ENCODE data around the gene NPVF.

NPVF gene

DNA sequence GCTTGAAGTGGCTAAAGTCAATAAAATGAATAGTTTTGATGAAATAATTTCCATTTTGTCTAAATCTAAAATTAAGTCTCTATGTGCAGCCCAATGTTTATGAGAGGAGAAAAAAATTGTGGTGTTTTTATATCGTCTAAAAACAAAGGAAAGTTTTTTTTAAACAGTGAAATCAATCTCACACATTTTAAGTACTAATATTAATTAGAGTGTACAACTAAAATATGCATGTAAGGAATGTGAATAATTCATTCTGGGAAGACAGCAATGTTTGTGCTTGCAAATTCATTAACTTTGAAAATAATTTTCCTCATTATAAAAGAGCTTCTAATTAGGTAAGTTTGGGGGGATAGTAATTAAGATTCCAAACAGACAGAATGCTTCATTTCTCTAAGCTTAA is at the start of gene NPVF:
Gene NPVF (minus strand): TSS at position 101 of the 400 bp plus-strand sequence. CDS start 47 bp downstream, at position 54.
- TF ChIP-seq CTCF (conservative IDR thresholded peaks at IDR 0.05; ENCODE audit: low read depth) = no peak
- POLR2A ChIA-PET (ENCODE audit: low non-redundant PET) = no interaction called here
- DNase-seq (ENCODE audit: low spot score) = no peak
- CTCF ChIA-PET = interaction anchor here (0.6 to 1.0 kb wide), 2 partner anchors 14 to 16 kb away, joined by 3 to 5 read pairs; no protein-coding TSS in a partner anchor
- no peak within 1 kb of the TSS for H3K27ac ChIP-seq

- ChIA-PET CTCF (no interaction called here), POLR2A (ENCODE audit: low non-redundant PET) (no interaction called here)
- no peak for TF ChIP-seq CTCF (conservative IDR thresholded peaks at IDR 0.05; ENCODE audit: low read depth)
- H3K27ac ChIP-seq = no peak overlapping the region
- DNase-seq (ENCODE audit: low spot score) = no peak
Observed at GRCh38 chr7:25272265-25272664, 44.0 kb upstream of the NPVF start.

DNA sequence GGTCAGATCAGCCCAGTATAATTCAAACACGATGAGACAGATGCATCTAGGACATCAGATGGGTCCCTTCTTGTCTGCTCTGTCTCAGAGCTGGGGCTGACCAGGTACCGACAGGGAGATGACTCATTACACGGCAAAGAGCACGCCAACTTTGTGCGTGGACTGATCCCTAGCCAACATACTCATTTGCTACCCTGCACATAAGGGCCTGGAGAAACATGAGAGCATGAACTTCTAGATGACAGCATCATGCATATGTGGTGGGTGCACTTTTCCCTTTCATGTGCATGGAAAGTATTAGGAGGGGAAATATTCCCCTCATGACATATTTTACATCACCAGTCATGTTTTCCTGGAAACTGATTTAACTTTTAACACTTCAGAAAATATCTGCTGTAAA is 35.1 kb upstream of the NPVF start:
- CTCF ChIA-PET = no interaction called here
- POLR2A ChIA-PET (ENCODE audit: low non-redundant PET) = no interaction called here
- TF ChIP-seq CTCF (conservative IDR thresholded peaks at IDR 0.05; ENCODE audit: low read depth) = no peak
- DNase-seq (ENCODE audit: low spot score) = no peak
- no peak overlapping the region for H3K27ac ChIP-seq

- no peak for TF ChIP-seq CTCF (conservative IDR thresholded peaks at IDR 0.05; ENCODE audit: low read depth)
- peak; percentile 41 for DNase-seq (ENCODE audit: low spot score)
- POLR2A ChIA-PET (ENCODE audit: low non-redundant PET) = no interaction called here
- H3K27ac ChIP-seq = no peak overlapping the region
- CTCF ChIA-PET = interaction anchor here (0.7 kb wide), 1 partner anchor 399 kb away, joined by 3 read pairs; no protein-coding TSS in a partner anchor
Observed at GRCh38 chr7:25262586-25262985, 34.3 kb upstream of the NPVF start.

DNA sequence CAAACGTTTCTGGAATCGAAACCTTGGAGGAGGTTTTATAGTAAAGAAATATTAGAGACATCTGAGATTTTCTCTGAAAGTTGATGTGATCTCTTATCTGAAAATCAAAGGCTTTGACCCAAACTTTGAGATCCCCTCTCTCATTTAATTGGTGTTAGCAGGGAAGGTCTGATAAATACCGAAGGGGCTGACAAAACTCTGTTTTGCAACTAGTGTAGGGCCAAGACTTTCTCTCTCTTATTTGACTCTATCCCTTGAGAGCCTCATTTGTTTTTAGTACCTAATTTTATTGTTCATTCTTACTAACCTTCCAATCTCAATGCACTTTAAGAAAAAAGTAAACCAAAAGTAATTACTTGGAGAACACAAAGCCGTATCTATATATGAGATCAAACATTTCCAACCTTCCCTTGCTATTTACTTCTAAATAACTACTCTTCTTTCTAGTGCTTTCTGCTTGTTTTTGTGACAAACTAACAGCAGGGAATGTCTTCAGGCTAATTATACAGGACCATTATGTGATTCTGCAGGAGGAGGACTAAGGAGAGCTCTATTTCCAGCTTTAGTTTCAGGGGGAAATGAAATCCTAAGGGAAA is 33.4 kb upstream of the NPVF start:
- POLR2A ChIA-PET (ENCODE audit: low non-redundant PET) = no interaction called here
- CTCF ChIA-PET = interaction anchor here (1.0 kb wide), 1 partner anchor 130 kb away, joined by 3 read pairs; no protein-coding TSS in a partner anchor
- no peak for TF ChIP-seq CTCF (conservative IDR thresholded peaks at IDR 0.05; ENCODE audit: low read depth)
- H3K27ac ChIP-seq = no peak overlapping the region
- no peak for DNase-seq (ENCODE audit: low spot score)

- CTCF ChIA-PET = interaction anchor here (1.0 kb wide), 1 partner anchor 131 kb away, joined by 3 read pairs; no protein-coding TSS in a partner anchor
- peak; percentile 15 for DNase-seq (ENCODE audit: low spot score)
- POLR2A ChIA-PET (ENCODE audit: low non-redundant PET) = no interaction called here
- no peak overlapping the region for H3K27ac ChIP-seq
- TF ChIP-seq CTCF (conservative IDR thresholded peaks at IDR 0.05; ENCODE audit: low read depth) = no peak
Observed at GRCh38 chr7:25260862-25261494, 32.7 kb upstream of the NPVF start.

Measured in RWPE1 (cell line).